HepG2 (cell line): ENCODE results near the gene HAND1.

ENCODE experiments used
- ATM ChIP-seq: fragments of 450-650 bp; IDR thresholded peaks from 2 replicates; pipeline ENCODE4 v1.7.1; 2017; ENCODE audit warnings: mild to moderate bottlenecking, borderline replicate concordance
- NFE2L2 ChIP-seq: fragments of 150-350 bp; IDR thresholded peaks from 2 replicates; pipeline ENCODE4 v1.6.1; 2014; ENCODE audit warnings: low read length
- U2AF2 ChIP-seq: fragments of 200-400 bp; formaldehyde crosslinking; IDR thresholded peaks from 2 replicates; pipeline ENCODE4 v1.6.1; 2017; ENCODE audit warnings: low read depth, mild to moderate bottlenecking, low read length
- ZNF674 ChIP-seq: sonication (generic); formaldehyde crosslinking; IDR thresholded peaks from 2 replicates; pipeline ENCODE4 v1.5.0; 2020; ENCODE audit warnings: low read depth, mild to moderate bottlenecking, missing genetic modification reagents
- TF ChIP-seq, protein P1 (sequence below): sonication (generic); formaldehyde crosslinking; IDR thresholded peaks from 2 replicates; pipeline ENCODE4 v1.5.0; 2020; ENCODE audit warnings: mild to moderate bottlenecking, missing genetic modification reagents, moderate library complexity

DNA sequence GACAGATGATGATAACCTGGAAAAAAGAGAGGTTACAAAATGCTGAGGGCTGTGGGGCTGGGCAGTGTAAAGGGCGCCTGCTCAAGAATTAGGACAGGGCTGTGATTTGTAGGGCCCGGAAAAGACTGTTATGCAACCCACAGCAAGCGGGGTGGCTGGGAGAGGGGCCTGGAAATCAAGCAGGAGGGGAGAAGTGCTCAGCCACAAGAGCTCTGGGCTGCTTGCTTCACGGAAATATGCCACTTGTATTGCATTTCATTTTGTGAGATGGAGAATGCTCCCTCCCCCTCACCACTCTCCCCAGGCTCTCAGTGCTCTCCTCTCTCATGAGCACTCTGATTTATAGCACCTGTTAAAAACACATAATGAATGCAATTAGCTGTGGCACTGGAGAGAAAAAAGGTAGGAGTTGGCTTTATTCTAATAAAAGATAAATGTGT lies 8.4 kb upstream of the HAND1 start:
- no peak for TF ChIP-seq NFE2L2
- TF ChIP-seq, protein P1, sequence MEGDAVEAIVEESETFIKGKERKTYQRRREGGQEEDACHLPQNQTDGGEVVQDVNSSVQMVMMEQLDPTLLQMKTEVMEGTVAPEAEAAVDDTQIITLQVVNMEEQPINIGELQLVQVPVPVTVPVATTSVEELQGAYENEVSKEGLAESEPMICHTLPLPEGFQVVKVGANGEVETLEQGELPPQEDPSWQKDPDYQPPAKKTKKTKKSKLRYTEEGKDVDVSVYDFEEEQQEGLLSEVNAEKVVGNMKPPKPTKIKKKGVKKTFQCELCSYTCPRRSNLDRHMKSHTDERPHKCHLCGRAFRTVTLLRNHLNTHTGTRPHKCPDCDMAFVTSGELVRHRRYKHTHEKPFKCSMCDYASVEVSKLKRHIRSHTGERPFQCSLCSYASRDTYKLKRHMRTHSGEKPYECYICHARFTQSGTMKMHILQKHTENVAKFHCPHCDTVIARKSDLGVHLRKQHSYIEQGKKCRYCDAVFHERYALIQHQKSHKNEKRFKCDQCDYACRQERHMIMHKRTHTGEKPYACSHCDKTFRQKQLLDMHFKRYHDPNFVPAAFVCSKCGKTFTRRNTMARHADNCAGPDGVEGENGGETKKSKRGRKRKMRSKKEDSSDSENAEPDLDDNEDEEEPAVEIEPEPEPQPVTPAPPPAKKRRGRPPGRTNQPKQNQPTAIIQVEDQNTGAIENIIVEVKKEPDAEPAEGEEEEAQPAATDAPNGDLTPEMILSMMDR = no peak
- no peak for TF ChIP-seq U2AF2
- TF ChIP-seq ATM = no peak
- TF ChIP-seq ZNF674 (CRISPR knock-in tag) = no peak
